IPS DF 4.7 (cell line): Measurements from ENCODE around the gene FBXO28.
"Not testable (repeated sequence)": the region's sequence is repeated elsewhere in the genome, so short reads cannot be mapped to it uniquely, and the experiment has no call there.

Experiments
- DNase-seq: peaks from one replicate; pipeline ENCODE4 v3.0.0-alpha.2; 2013; ENCODE audit warnings: low spot score; ENCODE audit errors: extremely low read depth

FBXO28 gene

GRCh38 chr1:224183591-224184312, 69.8 kb downstream of the FBXO28 start:
- DNase-seq: no peak

- DNase-seq: no peak
These were observed 71.3 kb downstream of the FBXO28 start for GRCh38 chr1:224185208-224185607.

GRCh38 chr1:224188286-224188685, 74.4 kb downstream of the FBXO28 start:
- DNase-seq: no peak

GRCh38 chr1:224189561-224189960, 75.7 kb downstream of the FBXO28 start:
- no peak for DNase-seq

GRCh38 chr1:224192082-224192788, 78.3 kb downstream of the FBXO28 start:
- no peak for DNase-seq

- DNase-seq: no peak
These were observed 79.5 kb downstream of the FBXO28 start for GRCh38 chr1:224193319-224193966.

- no peak for DNase-seq
These were observed 83.1 kb downstream of the FBXO28 start for GRCh38 chr1:224196813-224197600.

- no peak for DNase-seq
These were observed 84.7 kb downstream of the FBXO28 start for GRCh38 chr1:224198572-224198971.

GRCh38 chr1:224199679-224200078, 85.8 kb downstream of the FBXO28 start:
- no peak for DNase-seq

GRCh38 chr1:224201383-224201782, 87.5 kb downstream of the FBXO28 start:
- DNase-seq: no peak

GRCh38 chr1:224201853-224202252, 87.9 kb downstream of the FBXO28 start:
- no peak for DNase-seq

GRCh38 chr1:224203243-224204016, 89.5 kb downstream of the FBXO28 start:
- no peak for DNase-seq

- no peak for DNase-seq
These were observed 91.5 kb downstream of the FBXO28 start for GRCh38 chr1:224205438-224205840.

GRCh38 chr1:224205931-224206538, 92.1 kb downstream of the FBXO28 start:
- not testable (repeated sequence) for DNase-seq

- DNase-seq: no peak
These were observed 97.5 kb downstream of the FBXO28 start for GRCh38 chr1:224211206-224211962.
